K562 (cell line): ENCODE results near the gene TUFM. TPM values are rescaled to one million over a fixed set of nuclear protein-coding genes. Genes with fewer than 3 reads are reported as not detected.

Source experiments
- C11orf30 ChIP-seq: fragments of 450-650 bp; IDR thresholded peaks from 2 replicates; pipeline ENCODE4 v1.6.1; 2016; ENCODE audit warnings: low read depth, mild to moderate bottlenecking
- E2F6 ChIP-seq, 2 experiments: IDR thresholded peaks; 2 replicates each; pipeline ENCODE4 v1.6.1; 2011; ENCODE audit warnings: borderline replicate concordance in 1 of 2, control low read depth in 1 of 2, low read depth in 1 of 2, low read length in 1 of 2, mild to moderate bottlenecking in 1 of 2, mixed read lengths in 1 of 2, moderate library complexity in 1 of 2; ENCODE audit not compliant: insufficient read depth in 1 of 2, insufficient read length in 1 of 2, poor library complexity in 1 of 2, severe bottlenecking in 1 of 2; ENCODE audit errors: extremely low read depth in 1 of 2
- REST ChIP-seq, 2 experiments: fragments of 450-650 bp; formaldehyde crosslinking in 1 of 2; IDR thresholded peaks; 2 replicates each; pipeline versions ENCODE4 v1.4.0 to v1.6.1; 2014 to 2020; ENCODE audit warnings: mild to moderate bottlenecking in 2 of 2, borderline replicate concordance in 1 of 2, low read depth in 1 of 2
- XRCC3 ChIP-seq: fragments of 450-650 bp; IDR thresholded peaks from 2 replicates; pipeline ENCODE4 v1.6.1; 2017; ENCODE audit warnings: mild to moderate bottlenecking, moderate library complexity
- polyA plus RNA-seq, 8 experiments: library from polyadenylated mRNA; depleted of rRNA in 4 of 8; stranded (reverse) in 5 of 8; unstranded in 3 of 8; fragments of >200 nt; fragmentation: Nextera tagmentation in 2 of 8; fragmentation: Illumina TruSeq in 1 of 8; extraction: Ambion mirVana in 2 of 8; extraction: Trizol in 1 of 8; gene quantifications; 2 replicates each; pipeline versions ENCODE4 v1.2.1 to v1.2.3, GENCODE V29; 2011 to 2014; ENCODE audit warnings: inconsistent platforms in 1 of 8, missing spikeins in 1 of 8
- total RNA-seq, 7 experiments: library from RNA; depleted of rRNA in 6 of 7; stranded (reverse); fragments of >200 nt in 6 of 7; fragmentation: Illumina TruSeq in 2 of 7; extraction: Trizol in 2 of 7; gene quantifications; 2 replicates each; pipeline versions ENCODE4 v1.2.1 to v1.2.3, GENCODE V29; 2011 to 2021; ENCODE audit warnings: low replicate concordance in 1 of 7

The TUFM gene
- total and polyA plus RNA-seq, 9 of the 15 experiments (the other 6 are each of a cell fraction or from before 2014, with no cell fraction given): 34.1 to 434 (median 256) TPM

GRCh38 chr16:28873543-28874201 lies 27.5 kb upstream of the TUFM start (continued):
- TF ChIP-seq REST (IDR thresholded peaks at IDR 0.05; ENCODE audit: borderline replicate concordance): peak; percentile 42; the same call in 1 of the 2 replicates
- TF ChIP-seq REST (CRISPR knock-in tag; IDR thresholded peaks at IDR 0.05; ENCODE audit: low read depth): no peak
- TF ChIP-seq XRCC3: no peak
- TF ChIP-seq E2F6 (IDR thresholded peaks at IDR 0.05; ENCODE audit: borderline replicate concordance in 1 of 2, extremely low read depth in 1 of 2, insufficient read depth in 1 of 2, insufficient read length in 1 of 2, low read depth in 1 of 2, low read length in 1 of 2, poor library complexity in 1 of 2, severe bottlenecking in 1 of 2): no peak
- TF ChIP-seq C11orf30: no peak
